ENCODE data around the gene ZSCAN12. TPM values are rescaled to one million over a fixed set of nuclear protein-coding genes. Genes with fewer than 3 reads are reported as not detected.

The ZSCAN12 gene
- total and polyA plus RNA-seq, 8 donors = 1.1 to 10.5 (median 3.5) TPM

DNA sequence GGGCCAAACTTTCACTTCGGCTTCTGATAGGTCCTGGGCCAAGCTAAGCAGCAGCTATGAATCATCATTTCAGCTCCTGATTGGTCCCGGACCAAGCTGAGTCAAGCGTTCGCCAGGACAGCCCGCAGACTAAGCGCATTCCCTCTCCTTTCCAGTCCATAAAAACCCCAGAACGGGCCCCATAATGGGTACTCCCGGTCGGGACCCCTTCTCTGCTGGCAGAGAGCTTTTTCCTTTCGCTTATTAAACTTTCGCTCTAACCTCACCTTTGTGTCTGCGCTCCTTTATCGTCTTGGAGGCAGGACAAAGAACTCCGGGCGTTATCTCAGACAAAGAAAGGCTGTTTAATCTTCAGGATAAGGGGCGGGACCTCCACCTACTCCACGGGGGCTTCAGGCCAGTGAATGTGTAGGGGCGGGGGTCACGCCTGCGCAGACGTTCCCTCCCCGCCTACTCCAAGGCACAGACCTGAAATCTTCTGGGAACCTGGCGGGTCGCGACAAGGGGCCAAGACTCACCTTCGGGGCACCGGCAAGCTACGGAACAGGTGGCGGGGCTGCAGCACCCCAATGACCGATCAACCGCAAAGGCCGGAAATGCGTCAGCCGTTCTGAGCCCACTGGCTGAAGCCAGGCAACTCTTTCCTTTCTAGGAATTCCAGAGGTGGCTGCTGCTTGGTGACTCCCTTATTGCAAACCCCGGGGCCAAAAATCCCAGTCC, 63.8 kb downstream of the ZSCAN12 start, which contains the start of gene ZSCAN31:
TSS of gene ZSCAN31 (minus strand) at position 585 of the 720 bp plus-strand sequence. CDS start 6,465 bp downstream, outside the sequence.
- Histone ChIP-seq H3K36me3 (no peaks in the 10 kb centered on the region), H3K9me3 (no peaks in the 10 kb centered on the region), H3K4me3 (peak within 1 kb of the TSS; percentile 58 to 69 (median 60)), H3K4me1 (peaks cover 3 to 26% (median 14%) of the 10 kb centered on the region in 4 donors), H3K27ac (peak within 1 kb of the TSS; percentile 93 to 99 (median 95)), H3K27me3 (no peaks in the 10 kb centered on the region)
- no peak for TF ChIP-seq EP300 (IDR thresholded peaks at IDR 0.05)
- TF ChIP-seq POLR2AphosphoS5 (IDR thresholded peaks at IDR 0.05) = peak; percentile 73 to 95 (median 87)
- TF ChIP-seq POLR2A (IDR thresholded peaks at IDR 0.05) = peak in 1 of 4 donors; percentile 74
- intact Hi-C loops (cut with DNase I; ENCODE audit: low total_unique reads) = no loop called here
- DNase-seq = peak; percentile 96 to 99
- 0 to 1% (median 1%) methylated on average over 22 to 35 of the region's 35 CpGs for WGBS, 5 donors

GRCh38 chr6:28335040-28335563, 64.4 kb downstream of the ZSCAN12 start:
- 20 to 29% (median 27%) methylated on average over 12 of the region's 12 CpGs for WGBS, 5 donors
- H3K27me3 ChIP-seq = no peaks in the 10 kb centered on the region
- peaks cover 0 to 3% (median 0%) of the 10 kb centered on the region in 4 donors for H3K36me3 ChIP-seq
- peak overlapping the region; percentile 58 to 69 (median 60) for H3K4me3 ChIP-seq
- TF ChIP-seq, protein P1, sequence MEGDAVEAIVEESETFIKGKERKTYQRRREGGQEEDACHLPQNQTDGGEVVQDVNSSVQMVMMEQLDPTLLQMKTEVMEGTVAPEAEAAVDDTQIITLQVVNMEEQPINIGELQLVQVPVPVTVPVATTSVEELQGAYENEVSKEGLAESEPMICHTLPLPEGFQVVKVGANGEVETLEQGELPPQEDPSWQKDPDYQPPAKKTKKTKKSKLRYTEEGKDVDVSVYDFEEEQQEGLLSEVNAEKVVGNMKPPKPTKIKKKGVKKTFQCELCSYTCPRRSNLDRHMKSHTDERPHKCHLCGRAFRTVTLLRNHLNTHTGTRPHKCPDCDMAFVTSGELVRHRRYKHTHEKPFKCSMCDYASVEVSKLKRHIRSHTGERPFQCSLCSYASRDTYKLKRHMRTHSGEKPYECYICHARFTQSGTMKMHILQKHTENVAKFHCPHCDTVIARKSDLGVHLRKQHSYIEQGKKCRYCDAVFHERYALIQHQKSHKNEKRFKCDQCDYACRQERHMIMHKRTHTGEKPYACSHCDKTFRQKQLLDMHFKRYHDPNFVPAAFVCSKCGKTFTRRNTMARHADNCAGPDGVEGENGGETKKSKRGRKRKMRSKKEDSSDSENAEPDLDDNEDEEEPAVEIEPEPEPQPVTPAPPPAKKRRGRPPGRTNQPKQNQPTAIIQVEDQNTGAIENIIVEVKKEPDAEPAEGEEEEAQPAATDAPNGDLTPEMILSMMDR (IDR thresholded peaks at IDR 0.05) = no peak
- peak in 1 of 3 donors; percentile 1 for TF ChIP-seq POLR2AphosphoS5 (IDR thresholded peaks at IDR 0.05)
- DNase-seq = no peak
- H3K27ac ChIP-seq = peak overlapping the region; percentile 93 to 99 (median 95)
- H3K4me1 ChIP-seq = peaks cover 3 to 26% (median 14%) of the 10 kb centered on the region in 4 donors
- H3K9me3 ChIP-seq = no peaks in the 10 kb centered on the region
- intact Hi-C loops (cut with DNase I; ENCODE audit: low total_unique reads) = no loop called here

GRCh38 chr6:28334286-28335039, 65.1 kb downstream of the ZSCAN12 start:
- DNase-seq = peak in 1 of 2 donors; percentile 7
- peaks cover 0 to 9% (median under 1%) of the 10 kb centered on the region in 4 donors for H3K36me3 ChIP-seq
- peak overlapping the region in 3 of 4 donors; percentile 58 to 69 (median 63) for H3K4me3 ChIP-seq
- no peaks in the 10 kb centered on the region for H3K27me3 ChIP-seq
- peak overlapping the region; percentile 93 to 99 (median 95) for H3K27ac ChIP-seq
- WGBS, 5 donors = 71 to 86% (median 80%) methylated on average over 7 of the region's 7 CpGs
- intact Hi-C loops (cut with DNase I; ENCODE audit: low total_unique reads) = no loop called here
- H3K4me1 ChIP-seq = peaks cover 3 to 26% (median 14%) of the 10 kb centered on the region in 4 donors
- H3K9me3 ChIP-seq = peaks cover 0 to 2% (median 0%) of the 10 kb centered on the region in 4 donors
- TF ChIP-seq EP300 (IDR thresholded peaks at IDR 0.05) = no peak

- peaks cover 0 to 10% (median 4%) of the 10 kb centered on the region in 4 donors for H3K9me3 ChIP-seq
- DNase-seq = no peak
- no peak overlapping the region for H3K4me3 ChIP-seq
- H3K36me3 ChIP-seq = peaks cover 0 to 18% (median 8%) of the 10 kb centered on the region in 4 donors
- H3K4me1 ChIP-seq = peaks cover 3 to 26% (median 14%) of the 10 kb centered on the region in 4 donors
- peak overlapping the region in 1 of 5 donors; percentile 94 for H3K27ac ChIP-seq
- no peaks in the 10 kb centered on the region for H3K27me3 ChIP-seq
- WGBS, 5 donors = 85 to 95% (median 93%) methylated on average over 1 of the region's 1 CpG
- intact Hi-C loops (cut with DNase I; ENCODE audit: low total_unique reads) = no loop called here
- TF ChIP-seq POLR2AphosphoS5 (IDR thresholded peaks at IDR 0.05) (no peak), POLR2A (IDR thresholded peaks at IDR 0.05) (no peak), EP300 (IDR thresholded peaks at IDR 0.05) (no peak)
- TF ChIP-seq, protein P1 (IDR thresholded peaks at IDR 0.05) = no peak
Observed at GRCh38 chr6:28333599-28334018, 65.9 kb downstream of the ZSCAN12 start.

GRCh38 chr6:28333047-28333446, 66.5 kb downstream of the ZSCAN12 start:
- intact Hi-C loops (cut with DNase I; ENCODE audit: low total_unique reads) = no loop called here
- TF ChIP-seq POLR2AphosphoS5 (IDR thresholded peaks at IDR 0.05) = no peak
- no peak for TF ChIP-seq POLR2A (IDR thresholded peaks at IDR 0.05)
- no peak for TF ChIP-seq EP300 (IDR thresholded peaks at IDR 0.05)
- TF ChIP-seq, protein P1 (IDR thresholded peaks at IDR 0.05) = no peak
- no peak overlapping the region for H3K4me3 ChIP-seq
- H3K4me1 ChIP-seq = peaks cover 3 to 26% (median 14%) of the 10 kb centered on the region in 4 donors
- no peak for DNase-seq
- no peaks in the 10 kb centered on the region for H3K27me3 ChIP-seq
- peaks cover 0 to 22% (median 9%) of the 10 kb centered on the region in 4 donors for H3K36me3 ChIP-seq
- H3K9me3 ChIP-seq = peaks cover under 1 to 15% (median 7%) of the 10 kb centered on the region in 4 donors
- H3K27ac ChIP-seq = no peak overlapping the region
- 92 to 100% (median 97%) methylated on average over 2 of the region's 2 CpGs for WGBS, 5 donors

Data from stomach (tissue), 9 donors.